H9 (cell line): ENCODE results near the gene DGKD. TPM values are rescaled to one million over a fixed set of nuclear protein-coding genes. Genes with fewer than 3 reads are reported as not detected.

ENCODE experiments used
- DNase-seq: peaks from one replicate; pipeline ENCODE4 v3.0.0-alpha.2; 2017
- H2AFZ ChIP-seq: one replicate; pipeline ENCODE4 v1.6.1; 2013; ENCODE audit warnings: mild to moderate bottlenecking, low read length, control low read depth, moderate library complexity
- H2AK5ac ChIP-seq: 2 replicates; pipeline ENCODE4 v1.6.1; 2013; ENCODE audit warnings: low read length, control low read depth, mixed read lengths; ENCODE audit not compliant: insufficient read length
- H2BK120ac ChIP-seq: one replicate; pipeline ENCODE4 v1.6.1; 2013; ENCODE audit warnings: low read depth, mild to moderate bottlenecking, low read length, control low read depth, inconsistent platforms; ENCODE audit not compliant: poor library complexity, severe bottlenecking
- H2BK12ac ChIP-seq: 2 replicates; pipeline ENCODE4 v1.6.1; 2013; ENCODE audit warnings: low read length, control low read depth, mixed read lengths, low read depth; ENCODE audit not compliant: insufficient read length
- H2BK15ac ChIP-seq: 2 replicates; pipeline ENCODE4 v1.6.1; 2013; ENCODE audit warnings: low read depth, low read length, control low read depth
- H2BK20ac ChIP-seq: one replicate; pipeline ENCODE4 v1.6.1; 2013; ENCODE audit warnings: low read depth, mild to moderate bottlenecking, low read length, control low read depth, inconsistent platforms; ENCODE audit not compliant: poor library complexity, severe bottlenecking
- H2BK5ac ChIP-seq: 2 replicates; pipeline ENCODE4 v1.6.1; 2013; ENCODE audit warnings: low read length, control low read depth, mixed read lengths; ENCODE audit not compliant: insufficient read length
- H3K14ac ChIP-seq: 2 replicates; pipeline ENCODE4 v1.6.1; 2013; ENCODE audit warnings: low read length, control low read depth; ENCODE audit not compliant: insufficient read depth
- H3K18ac ChIP-seq: 2 replicates; pipeline ENCODE4 v1.6.1; 2013; ENCODE audit warnings: low read depth, mild to moderate bottlenecking, mixed read lengths, low read length, control low read depth; ENCODE audit not compliant: insufficient read length
- H3K23ac ChIP-seq: 2 replicates; pipeline ENCODE4 v1.6.1; 2013; ENCODE audit warnings: low read length, control low read depth, mixed read lengths, low read depth; ENCODE audit not compliant: insufficient read length
- H3K23me2 ChIP-seq: 2 replicates; pipeline ENCODE4 v1.6.1; 2013; ENCODE audit warnings: low read depth, mild to moderate bottlenecking, mixed read lengths, low read length, control low read depth; ENCODE audit not compliant: insufficient read length, poor library complexity, severe bottlenecking
- H3K27ac ChIP-seq: 2 replicates; pipeline ENCODE4 v1.5.1; 2013; ENCODE audit warnings: low read length, control low read depth, mixed read lengths, low read depth; ENCODE audit not compliant: insufficient read length
- H3K27me3 ChIP-seq: 2 replicates; pipeline ENCODE4 v1.6.1; 2013; ENCODE audit warnings: low read length, control low read depth, inconsistent platforms; ENCODE audit not compliant: insufficient read depth
- H3K4ac ChIP-seq: 2 replicates; pipeline ENCODE4 v1.6.1; 2013; ENCODE audit warnings: low read depth, mild to moderate bottlenecking, control low read depth, inconsistent platforms, low read length, moderate library complexity
- H3K4me1 ChIP-seq: 2 replicates; pipeline ENCODE4 v1.6.1; 2013; ENCODE audit warnings: low read length, control low read depth, inconsistent platforms; ENCODE audit not compliant: insufficient read depth
- H3K4me2 ChIP-seq: 2 replicates; pipeline ENCODE4 v1.6.1; 2013; ENCODE audit warnings: low read length, control low read depth, mixed read lengths; ENCODE audit not compliant: insufficient read length, insufficient read depth
- H3K56ac ChIP-seq: 2 replicates; pipeline ENCODE4 v1.6.1; 2013; ENCODE audit warnings: low read depth, mild to moderate bottlenecking, mixed read lengths, low read length, control low read depth; ENCODE audit not compliant: insufficient read length
- H3K79me1 ChIP-seq: 2 replicates; pipeline ENCODE4 v1.6.1; 2013; ENCODE audit warnings: low read depth, mild to moderate bottlenecking, moderate library complexity, low read length, control low read depth, inconsistent platforms; ENCODE audit not compliant: insufficient read depth, poor library complexity, severe bottlenecking
- H3K79me2 ChIP-seq: 2 replicates; pipeline ENCODE4 v1.6.1; 2013; ENCODE audit warnings: low read length, control low read depth, inconsistent platforms; ENCODE audit not compliant: insufficient read depth
- H3K9ac ChIP-seq: 2 replicates; pipeline ENCODE4 v1.6.1; 2013; ENCODE audit warnings: low read length, control low read depth, mixed read lengths; ENCODE audit not compliant: insufficient read length; ENCODE audit errors: extremely low read depth
- H3K9me3 ChIP-seq: one replicate; pipeline ENCODE4 v1.6.1; 2013; ENCODE audit warnings: low read depth, low read length, inconsistent platforms; ENCODE audit not compliant: control insufficient read depth
- H3T11ph ChIP-seq: one replicate; pipeline ENCODE4 v1.6.1; 2013; ENCODE audit warnings: mild to moderate bottlenecking, low read length, control low read depth, inconsistent platforms
- H4K20me1 ChIP-seq: one replicate; pipeline ENCODE4 v1.6.1; 2013; ENCODE audit not compliant: control insufficient read depth, insufficient read length, insufficient read depth
- H4K5ac ChIP-seq: 2 replicates; pipeline ENCODE4 v1.6.1; 2013; ENCODE audit warnings: low read depth, mild to moderate bottlenecking, mixed read lengths, low read length, control low read depth; ENCODE audit not compliant: insufficient read length
- H4K8ac ChIP-seq: replicated peaks from 2 replicates; pipeline ENCODE4 v1.6.1; 2013; ENCODE audit warnings: low read length, control low read depth, mixed read lengths, low read depth; ENCODE audit not compliant: insufficient read length
- H4K91ac ChIP-seq: 2 replicates; pipeline ENCODE4 v1.6.1; 2013; ENCODE audit warnings: low read depth, mild to moderate bottlenecking, moderate library complexity, mixed read lengths, low read length, control low read depth; ENCODE audit not compliant: insufficient read length
- H3K27ac Mint-ChIP-seq, 3 experiments: 2 replicates in 2 of 3; 3 replicates in 1 of 3; pipeline ENCODE4 v1.8.0; 2020 to 2021; ENCODE audit warnings: mixed read lengths in 3 of 3, mild to moderate bottlenecking in 1 of 3, moderate library complexity in 1 of 3
- H3K27me3 Mint-ChIP-seq: 2 replicates; pipeline ENCODE4 v1.8.0; 2021; ENCODE audit warnings: low read depth, mild to moderate bottlenecking, moderate library complexity, mixed read lengths
- H3K36me3 Mint-ChIP-seq, 3 experiments: 2 replicates in 2 of 3; 3 replicates in 1 of 3; pipeline ENCODE4 v1.8.0; 2020 to 2021; ENCODE audit warnings: low read depth in 3 of 3, mixed read lengths in 3 of 3; ENCODE audit not compliant: insufficient read depth in 1 of 3
- H3K4me1 Mint-ChIP-seq, 2 experiments: 2 replicates each; pipeline ENCODE4 v1.8.0; 2020; ENCODE audit warnings: mixed read lengths in 2 of 2
- H3K4me3 Mint-ChIP-seq, 2 experiments: 2 replicates in 1 of 2; 3 replicates in 1 of 2; pipeline ENCODE4 v1.8.0; 2020 to 2021; ENCODE audit warnings: mild to moderate bottlenecking in 2 of 2, mixed read lengths in 2 of 2, moderate library complexity in 1 of 2
- H3K9me3 Mint-ChIP-seq, 2 experiments: 2 replicates in 1 of 2; 3 replicates in 1 of 2; pipeline ENCODE4 v1.8.0; 2020; ENCODE audit warnings: mild to moderate bottlenecking in 2 of 2, mixed read lengths in 2 of 2, moderate library complexity in 1 of 2
- CTCF ChIP-seq: fragments of 200-600 bp; sonication (generic); conservative IDR thresholded peaks from 3 replicates; pipeline ENCODE4 v1.8.0; 2021; ENCODE audit warnings: antibody characterized with exemption, mild to moderate bottlenecking
- WGBS: extraction: QIAGEN DNeasy Blood & Tissue Kit; methylation state at CpG from one replicate; pipeline ENCODE4 v1.1.7; 2013; ENCODE audit warnings: missing lambda C conversion rate, low lambda C conversion rate, mixed read lengths; ENCODE audit not compliant: insufficient read length; ENCODE audit errors: extremely low coverage; 5-methylcytosine and 5-hydroxymethylcytosine counted together
- total RNA-seq: library from RNA; stranded (reverse); gene quantifications from 2 replicates; pipeline ENCODE4 v1.2.1, GENCODE V29; 2021

DGKD gene
- total RNA-seq, 1 experiment from 2014 or later: 20.7 TPM

- Histone ChIP-seq H2BK20ac (no peak overlapping the region), H3K4me1 (0 out of 2 replicates have a peak, but pooled peaks cover 2% of the 10 kb centered on the region), H3T11ph (no peak overlapping the region), H2BK120ac (no peak overlapping the region), H2AK5ac (no peak overlapping the region), H3K27me3 (no peaks in the 10 kb centered on the region), H3K23ac (no peak overlapping the region), H3K79me1 (no peaks in the 10 kb centered on the region), H3K18ac (no peak overlapping the region), H3K79me2 (no peaks in the 10 kb centered on the region), H3K56ac (no peak overlapping the region), H3K4ac (no peak overlapping the region), H4K20me1 (no peaks in the 10 kb centered on the region), H2BK12ac (no peak overlapping the region), H3K14ac (no peak overlapping the region), H2BK5ac (no peak overlapping the region), H3K9ac (no peak overlapping the region), H2BK15ac (no peak overlapping the region), H3K9me3 (no peaks in the 10 kb centered on the region), H4K5ac (no peak overlapping the region), H4K8ac (no peak overlapping the region), H3K4me2 (no peak overlapping the region), H3K23me2 (no peaks in the 10 kb centered on the region), H3K27ac (no peak overlapping the region), H2AFZ (no peak overlapping the region), H4K91ac (no peak overlapping the region)
- TF ChIP-seq CTCF: no peak
- WGBS: no CpG with 5 or more reads among the region's 9 CpGs
- Mint-ChIP-seq H3K36me3 (peaks cover 12 to 41% (median 36%) of the 10 kb centered on the region in 3 experiments; a peak in 6 of 7 replicates), H3K4me3 (no peak overlapping the region), H3K4me1 (peaks cover 7 to 15% of the 10 kb centered on the region in 2 experiments), H3K27ac (no peak overlapping the region), H3K9me3 (no peaks in the 10 kb centered on the region), H3K27me3 (no peaks in the 10 kb centered on the region)
- DNase-seq: no peak
Observed at GRCh38 chr2:233451950-233452349, 97.7 kb downstream of the DGKD start.
